RWPE2 (cell line): ENCODE data around the gene HSD17B3.

Experiments
- ATAC-seq: fragments of 200-7000 bp; cut with Tn5 transposase; 3 replicates; pipeline ENCODE4 v1.9.1; 2021; ENCODE audit warnings: low read depth
- DNase-seq: peaks from one replicate; pipeline ENCODE4 v3.0.0-alpha.2; 2020; ENCODE audit warnings: low spot score
- H3K27ac ChIP-seq: fragments of 450-650 bp; 2 replicates; pipeline ENCODE4 v1.5.1; 2017; ENCODE audit warnings: mild to moderate bottlenecking; ENCODE audit not compliant: poor library complexity, severe bottlenecking
- H3K27me3 ChIP-seq: fragments of 250-450 bp; sonication (Bioruptor Pico); 2 replicates; pipeline ENCODE4 v1.5.1; 2021; ENCODE audit warnings: mild to moderate bottlenecking, moderate library complexity; ENCODE audit not compliant: insufficient read depth, poor library complexity, severe bottlenecking
- H3K36me3 ChIP-seq: fragments of 250-450 bp; sonication (Bioruptor Pico); 2 replicates; pipeline ENCODE4 v1.5.1; 2020; ENCODE audit warnings: low read depth, mild to moderate bottlenecking, moderate library complexity
- H3K4me1 ChIP-seq: fragments of 250-450 bp; sonication (Bioruptor Pico); 2 replicates; pipeline ENCODE4 v1.5.1; 2021; ENCODE audit warnings: mild to moderate bottlenecking, moderate library complexity; ENCODE audit not compliant: insufficient read depth, poor library complexity, severe bottlenecking
- H3K4me3 ChIP-seq: fragments of 250-450 bp; sonication (Bioruptor Pico); 2 replicates; pipeline ENCODE4 v1.5.1; 2021; ENCODE audit warnings: mild to moderate bottlenecking, moderate library complexity; ENCODE audit not compliant: severe bottlenecking
- H3K9me3 ChIP-seq: fragments of 250-450 bp; sonication (Bioruptor Pico); 2 replicates; pipeline ENCODE4 v1.5.1; 2021; ENCODE audit warnings: mild to moderate bottlenecking, moderate library complexity; ENCODE audit not compliant: severe bottlenecking
- TF ChIP-seq, protein P1 (sequence below): fragments of 450-650 bp; IDR thresholded peaks from one replicate; pipeline ENCODE4 v1.5.1; 2017; ENCODE audit warnings: mild to moderate bottlenecking, moderate library complexity; ENCODE audit not compliant: poor library complexity, severe bottlenecking

HSD17B3 gene

DNA sequence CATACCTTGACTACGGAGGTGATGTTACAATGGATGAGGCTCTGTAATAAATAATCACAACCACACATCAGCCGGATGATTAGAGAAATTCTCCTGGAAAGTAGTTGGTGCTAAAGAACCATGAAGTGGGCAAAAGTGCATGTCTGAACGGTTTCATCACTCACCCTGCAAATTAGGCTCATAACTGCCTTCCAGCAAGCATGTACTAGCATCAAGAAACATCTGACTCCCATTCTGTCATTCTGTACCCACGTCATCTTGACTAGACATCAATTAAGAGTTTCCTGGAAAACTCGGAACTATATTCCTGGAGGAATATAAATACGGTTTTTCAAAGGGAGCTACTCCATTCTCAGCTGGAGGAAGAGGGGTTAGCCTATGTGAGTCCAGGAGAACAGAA lies 52.2 kb downstream of the HSD17B3 start:
- Histone ChIP-seq H3K36me3 (no peaks in the 10 kb centered on the region), H3K27me3 (no peaks in the 10 kb centered on the region), H3K27ac (no peak overlapping the region), H3K4me3 (no peak overlapping the region), H3K9me3 (no peaks in the 10 kb centered on the region), H3K4me1 (peaks cover 10% of the 10 kb centered on the region)
- TF ChIP-seq, protein P1, sequence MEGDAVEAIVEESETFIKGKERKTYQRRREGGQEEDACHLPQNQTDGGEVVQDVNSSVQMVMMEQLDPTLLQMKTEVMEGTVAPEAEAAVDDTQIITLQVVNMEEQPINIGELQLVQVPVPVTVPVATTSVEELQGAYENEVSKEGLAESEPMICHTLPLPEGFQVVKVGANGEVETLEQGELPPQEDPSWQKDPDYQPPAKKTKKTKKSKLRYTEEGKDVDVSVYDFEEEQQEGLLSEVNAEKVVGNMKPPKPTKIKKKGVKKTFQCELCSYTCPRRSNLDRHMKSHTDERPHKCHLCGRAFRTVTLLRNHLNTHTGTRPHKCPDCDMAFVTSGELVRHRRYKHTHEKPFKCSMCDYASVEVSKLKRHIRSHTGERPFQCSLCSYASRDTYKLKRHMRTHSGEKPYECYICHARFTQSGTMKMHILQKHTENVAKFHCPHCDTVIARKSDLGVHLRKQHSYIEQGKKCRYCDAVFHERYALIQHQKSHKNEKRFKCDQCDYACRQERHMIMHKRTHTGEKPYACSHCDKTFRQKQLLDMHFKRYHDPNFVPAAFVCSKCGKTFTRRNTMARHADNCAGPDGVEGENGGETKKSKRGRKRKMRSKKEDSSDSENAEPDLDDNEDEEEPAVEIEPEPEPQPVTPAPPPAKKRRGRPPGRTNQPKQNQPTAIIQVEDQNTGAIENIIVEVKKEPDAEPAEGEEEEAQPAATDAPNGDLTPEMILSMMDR, result no peak
- DNase-seq (no peak), ATAC-seq (no peak)

DNA sequence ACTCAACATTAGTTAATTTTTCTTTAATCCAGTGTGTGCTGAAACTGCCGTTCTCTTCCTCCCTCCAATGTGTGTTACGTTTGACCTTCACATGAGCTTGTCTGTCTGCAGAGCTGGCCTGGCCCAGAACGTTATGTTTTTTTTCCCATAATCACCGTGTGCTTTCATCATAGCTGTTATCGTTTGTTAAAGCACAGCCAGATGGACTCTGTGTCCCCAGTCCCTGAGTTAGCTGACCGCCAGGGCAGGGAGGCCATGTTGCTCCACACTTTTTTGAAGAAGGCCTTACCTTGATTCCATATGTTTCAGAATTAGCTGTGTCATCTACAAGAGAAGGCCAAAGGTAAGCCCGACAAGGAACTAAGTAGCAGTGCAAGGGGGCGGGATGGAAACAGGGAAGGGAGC lies 55.7 kb downstream of the HSD17B3 start:
- DNase-seq, result no peak
- Histone ChIP-seq H3K4me1 (peaks cover 6% of the 10 kb centered on the region), H3K27me3 (peaks cover 15% of the 10 kb centered on the region), H3K27ac (no peak overlapping the region), H3K9me3 (no peaks in the 10 kb centered on the region), H3K4me3 (no peak overlapping the region), H3K36me3 (no peaks in the 10 kb centered on the region)
- TF ChIP-seq, protein P1, result no peak
- no peak for ATAC-seq

DNA sequence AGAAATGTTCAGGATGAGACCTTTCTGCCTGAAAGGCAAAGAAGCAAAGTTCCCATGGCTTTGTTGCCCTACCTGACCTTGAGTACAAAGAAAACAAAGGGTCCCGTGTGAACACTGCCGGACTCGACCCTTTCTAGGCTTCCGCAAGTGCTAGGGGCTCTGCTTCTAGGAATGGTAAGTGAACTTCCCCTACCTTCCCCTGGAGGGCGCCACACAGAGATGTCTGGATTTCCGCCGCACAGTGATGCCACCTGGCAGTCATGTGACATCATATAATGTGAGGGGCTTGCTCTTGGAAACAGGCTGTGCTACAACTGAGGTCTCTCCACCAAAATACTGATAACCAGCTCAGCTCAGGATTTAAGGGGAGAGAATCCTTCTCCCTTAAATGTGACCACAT lies 56.6 kb downstream of the HSD17B3 start:
- ATAC-seq (no peak), DNase-seq (no peak)
- H3K27me3 ChIP-seq, result peaks cover 17% of the 10 kb centered on the region
- TF ChIP-seq, protein P1, result no peak
- no peaks in the 10 kb centered on the region for H3K9me3 ChIP-seq
- peaks cover 9% of the 10 kb centered on the region for H3K4me1 ChIP-seq
- no peak overlapping the region for H3K27ac ChIP-seq
- no peaks in the 10 kb centered on the region for H3K36me3 ChIP-seq
- H3K4me3 ChIP-seq, result no peak overlapping the region

DNA sequence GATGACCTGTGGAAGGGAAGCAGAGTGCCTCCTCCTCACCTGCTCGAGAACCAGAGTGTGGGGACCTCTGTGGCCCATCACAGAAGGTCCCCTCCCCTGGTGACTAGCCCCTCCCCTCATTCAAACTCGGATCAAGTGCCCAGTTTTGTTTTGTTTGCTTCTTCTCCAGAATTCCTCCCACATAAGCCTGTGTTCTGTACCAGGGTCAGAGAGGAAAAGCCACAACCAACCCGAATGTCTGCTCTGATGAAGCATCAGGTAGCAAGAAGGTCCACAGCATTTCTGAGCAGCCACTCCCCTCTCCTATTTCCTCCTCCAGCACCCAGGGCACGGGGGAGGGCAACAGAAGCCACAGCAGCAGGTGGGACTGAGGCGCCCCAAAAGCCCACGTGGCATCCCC lies 58.2 kb downstream of the HSD17B3 start:
- H3K27me3 ChIP-seq, result peaks cover 31% of the 10 kb centered on the region
- DNase-seq (no peak), ATAC-seq (no peak)
- H3K9me3 ChIP-seq, result no peaks in the 10 kb centered on the region
- no peak overlapping the region for H3K27ac ChIP-seq
- peaks cover 9% of the 10 kb centered on the region for H3K4me1 ChIP-seq
- no peak overlapping the region for H3K4me3 ChIP-seq
- H3K36me3 ChIP-seq, result no peaks in the 10 kb centered on the region
- TF ChIP-seq, protein P1, result no peak

DNA sequence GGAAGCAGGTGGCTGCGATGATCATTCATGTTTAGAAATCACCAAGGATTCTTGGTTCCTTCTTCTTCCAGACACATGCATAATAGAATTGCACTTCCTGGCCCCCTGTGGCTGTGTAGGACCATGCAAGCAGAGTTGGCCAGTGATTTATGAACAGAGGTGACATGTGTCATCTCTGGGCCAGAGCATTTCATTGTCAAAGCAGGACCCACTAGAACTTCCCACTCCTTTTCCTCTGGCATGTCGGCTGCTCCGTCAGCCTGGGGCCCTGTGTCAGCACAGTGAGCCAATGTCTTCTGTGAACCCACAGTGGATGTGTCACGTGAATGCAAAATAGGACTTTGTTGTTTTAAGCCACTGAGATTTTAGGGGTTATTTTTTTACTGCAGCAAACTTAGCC lies 59.2 kb downstream of the HSD17B3 start:
- TF ChIP-seq, protein P1, result no peak
- peaks cover 9% of the 10 kb centered on the region for H3K4me1 ChIP-seq
- ATAC-seq (no peak), DNase-seq (no peak)
- no peaks in the 10 kb centered on the region for H3K9me3 ChIP-seq
- H3K4me3 ChIP-seq, result no peak overlapping the region
- peaks cover 37% of the 10 kb centered on the region for H3K27me3 ChIP-seq
- no peak overlapping the region for H3K27ac ChIP-seq
- H3K36me3 ChIP-seq, result no peaks in the 10 kb centered on the region
